Measurements from ENCODE around the gene ASTN1. TPM values are rescaled to one million over a fixed set of nuclear protein-coding genes. Genes with fewer than 3 reads are reported as not detected.

Gene ASTN1
- total and polyA plus RNA-seq, 11 donors = 0.15 to 3.6 (median 0.44) TPM

GRCh38 chr1:176919386-176920378 lies 244.8 kb downstream of the ASTN1 start:
- no peak overlapping the region for H3K27ac ChIP-seq
- H3K27me3 ChIP-seq = no peaks in the 10 kb centered on the region
- intact Hi-C loops (cut with DNase I) = no loop called here
- WGBS, 4 donors = 86 to 93% (median 90%) methylated on average over 8 of the region's 8 CpGs
- H3K4me1 ChIP-seq = no peaks in the 10 kb centered on the region
- H3K9me3 ChIP-seq = no peaks in the 10 kb centered on the region
- no peak for DNase-seq
- no peaks in the 10 kb centered on the region for H3K36me3 ChIP-seq
- TF ChIP-seq CTCF (IDR thresholded peaks at IDR 0.05) (no peak), POLR2A (IDR thresholded peaks at IDR 0.05) (no peak)
- no peak overlapping the region for H3K4me3 ChIP-seq
- no peak for ATAC-seq

DNA sequence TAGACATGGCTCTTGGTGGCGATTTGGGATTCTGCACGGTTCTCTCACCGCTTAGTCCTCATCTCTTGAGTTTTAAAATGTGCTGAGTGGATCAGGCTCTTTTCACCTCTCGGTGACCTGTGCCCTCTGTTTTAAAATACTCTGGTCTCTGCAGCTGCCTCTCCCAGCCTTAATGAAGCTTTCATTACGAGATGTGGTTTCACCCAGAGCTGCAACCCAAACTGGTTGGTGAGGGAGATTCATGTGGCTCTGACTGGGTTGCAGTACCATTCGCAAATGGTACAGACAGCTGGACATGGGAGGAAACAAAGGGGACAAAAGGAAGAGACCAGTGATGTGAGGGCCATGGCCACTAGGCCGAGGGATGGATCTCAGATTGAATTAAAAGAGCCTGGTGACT lies 258.9 kb downstream of the ASTN1 start:
- Histone ChIP-seq H3K36me3 (no peaks in the 10 kb centered on the region), H3K9me3 (no peaks in the 10 kb centered on the region), H3K27me3 (peaks cover 0 to 18% (median 0%) of the 10 kb centered on the region in 9 donors), H3K27ac (no peak overlapping the region), H3K4me3 (no peak overlapping the region), H3K4me1 (peaks cover 0 to 16% (median 2%) of the 10 kb centered on the region in 12 donors)
- ATAC-seq (no peak), DNase-seq (no peak)
- intact Hi-C loops (cut with DNase I) = loop anchor here in 1 of 10 donors (5.0 to 10.0 kb wide), 2 partner anchors 267 to 869 kb away; partner anchors contain the start of gene BRINP2
- 88 to 92% (median 89%) methylated on average over 7 of the region's 7 CpGs for WGBS, 4 donors
- TF ChIP-seq POLR2A (IDR thresholded peaks at IDR 0.05) (no peak), CTCF (IDR thresholded peaks at IDR 0.05) (no peak)

DNA sequence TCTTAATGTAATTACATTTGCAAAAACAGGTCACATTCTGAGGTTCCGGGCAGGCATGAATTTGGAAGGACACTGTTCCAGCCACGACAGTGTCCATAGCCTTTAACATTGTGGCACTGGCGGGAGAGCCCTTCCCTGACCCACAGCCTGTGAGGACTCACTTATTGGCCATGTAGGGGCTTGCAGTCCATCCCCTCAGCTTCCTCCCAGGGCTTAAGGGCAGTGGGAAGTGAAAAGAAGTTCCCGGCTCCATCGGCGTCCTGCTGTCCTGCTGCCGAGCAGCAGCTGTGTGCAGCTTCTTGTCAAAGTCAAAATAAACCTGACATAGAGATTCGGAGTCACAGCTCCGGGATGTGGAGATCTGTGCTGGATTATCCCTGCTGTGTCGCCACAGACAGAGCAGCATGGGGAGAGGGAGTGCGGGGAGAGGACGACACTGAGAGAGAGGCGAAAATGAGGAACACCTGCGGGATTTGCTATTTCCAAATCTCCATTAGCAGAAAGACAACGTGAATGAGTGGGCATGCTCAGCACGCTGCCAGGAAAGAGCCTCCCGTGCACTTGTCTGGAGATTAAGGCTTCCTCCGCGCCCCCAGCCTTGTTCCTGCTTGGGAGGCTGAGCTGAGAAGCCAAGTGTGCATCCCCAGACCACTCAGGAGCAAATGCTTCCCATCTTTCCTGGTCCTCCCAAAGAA lies 260.3 kb downstream of the ASTN1 start:
- 11 to 19% (median 16%) methylated on average over 15 to 19 of the region's 19 CpGs for WGBS, 4 donors
- TF ChIP-seq CTCF (IDR thresholded peaks at IDR 0.05) (no peak), POLR2A (IDR thresholded peaks at IDR 0.05) (no peak)
- ATAC-seq = peak in 3 of 4 donors; percentile 28 to 50 (median 47)
- Histone ChIP-seq H3K9me3 (no peaks in the 10 kb centered on the region), H3K4me3 (peak overlapping the region in 7 of 12 donors; percentile 4 to 47 (median 32)), H3K27me3 (peaks cover 0 to 26% (median 0%) of the 10 kb centered on the region in 9 donors), H3K36me3 (no peaks in the 10 kb centered on the region), H3K27ac (no peak overlapping the region), H3K4me1 (peaks cover 0 to 16% (median 2%) of the 10 kb centered on the region in 12 donors)
- intact Hi-C loops (cut with DNase I) = loop anchor here in 2 of 10 donors (5.0 to 10.0 kb wide), 2 partner anchors 48 to 871 kb away; no protein-coding TSS in a partner anchor
- DNase-seq = no peak

All from heart left ventricle (tissue), 16 donors.